EL (cell line): Measurements from ENCODE around the gene VCP.
"Not testable (repeated sequence)": the region's sequence is repeated elsewhere in the genome, so short reads cannot be mapped to it uniquely, and the experiment has no call there.

ENCODE experiments used
- DNase-seq: peaks from one replicate; pipeline ENCODE4 v3.0.0-alpha.2; 2016

VCP gene

GRCh38 chr9:35057271-35057620, 15.2 kb downstream of the VCP start:
- DNase-seq: no peak

GRCh38 chr9:35056571-35057270, 15.7 kb downstream of the VCP start:
- DNase-seq: no peak

GRCh38 chr9:35054871-35055644, 17.4 kb downstream of the VCP start:
- DNase-seq: no peak

GRCh38 chr9:35054185-35054835, 18.1 kb downstream of the VCP start:
- no peak for DNase-seq

GRCh38 chr9:35051069-35051967, 21.1 kb downstream of the VCP start:
- peak; percentile 57 for DNase-seq

- DNase-seq: no peak
Observed at GRCh38 chr9:35048511-35048910, 23.9 kb downstream of the VCP start.

- DNase-seq: peak; percentile 43
Observed at GRCh38 chr9:35044071-35044470, 28.4 kb downstream of the VCP start.

GRCh38 chr9:35042891-35043545, 29.4 kb downstream of the VCP start:
- no peak for DNase-seq

GRCh38 chr9:35042081-35042604, 30.3 kb downstream of the VCP start:
- DNase-seq: peak; percentile 70

GRCh38 chr9:35035851-35036701, 36.3 kb downstream of the VCP start:
- DNase-seq: peak; percentile 91

- DNase-seq: no peak
Observed at GRCh38 chr9:35033101-35033500, 39.3 kb downstream of the VCP start.

- no peak for DNase-seq
Observed at GRCh38 chr9:35029852-35030251, 42.6 kb downstream of the VCP start.

- no peak for DNase-seq
Observed at GRCh38 chr9:35029241-35029640, 43.2 kb downstream of the VCP start.

- no peak for DNase-seq
Observed at GRCh38 chr9:35028341-35028740, 44.1 kb downstream of the VCP start.

- no peak for DNase-seq
Observed at GRCh38 chr9:35027860-35028259, 44.6 kb downstream of the VCP start.

GRCh38 chr9:35027374-35027773, 45.1 kb downstream of the VCP start:
- no peak for DNase-seq

GRCh38 chr9:35026671-35027070, 45.8 kb downstream of the VCP start:
- no peak for DNase-seq

- not testable (repeated sequence) for DNase-seq
Observed at GRCh38 chr9:35023443-35023842, 49.0 kb downstream of the VCP start.

GRCh38 chr9:35014517-35014916, 57.9 kb downstream of the VCP start:
- DNase-seq: no peak

GRCh38 chr9:35010351-35010958, 62.0 kb downstream of the VCP start:
- no peak for DNase-seq
